GM18909 (cell line): ENCODE results near the gene ZNF853.
"Not testable (repeated sequence)": the region's sequence is repeated elsewhere in the genome, so short reads cannot be mapped to it uniquely, and the experiment has no call there.

ENCODE experiments used
- ATAC-seq: cut with Tn5 transposase; IDR thresholded peaks from one replicate; pipeline ENCODE4 v1.9.1; 2021; ENCODE audit warnings: mild to moderate bottlenecking; ENCODE audit not compliant: unreplicated experiment, poor library complexity

The ZNF853 gene

GRCh38 chr7:6634021-6634420 is 18.6 kb downstream of the ZNF853 start:
- no peak for ATAC-seq

GRCh38 chr7:6634971-6635370 is 19.6 kb downstream of the ZNF853 start:
- ATAC-seq: not testable (repeated sequence)

GRCh38 chr7:6636741-6637543 is 21.5 kb downstream of the ZNF853 start, which contains the start of gene ZNF316:
Gene ZNF316 (plus strand): TSS chr7:6637318. CDS start chr7:6642410, 5,092 bp downstream.
- peak; percentile 66 for ATAC-seq

GRCh38 chr7:6637544-6638229 is 22.3 kb downstream of the ZNF853 start:
- peak; percentile 90 for ATAC-seq

GRCh38 chr7:6639032-6639431 is 23.6 kb downstream of the ZNF853 start:
- ATAC-seq: no peak

GRCh38 chr7:6639627-6640026 is 24.2 kb downstream of the ZNF853 start:
- no peak for ATAC-seq

- no peak for ATAC-seq
Measured at GRCh38 chr7:6640246-6640721, 24.9 kb downstream of the ZNF853 start.

GRCh38 chr7:6641305-6642035 is 26.1 kb downstream of the ZNF853 start:
- ATAC-seq: no peak

GRCh38 chr7:6642239-6642839 is 26.9 kb downstream of the ZNF853 start:
- no peak for ATAC-seq

- ATAC-seq: no peak
Measured at GRCh38 chr7:6642861-6643640, 27.6 kb downstream of the ZNF853 start.

GRCh38 chr7:6643915-6644625 is 28.7 kb downstream of the ZNF853 start:
- no peak for ATAC-seq

- ATAC-seq: no peak
Measured at GRCh38 chr7:6644728-6645127, 29.3 kb downstream of the ZNF853 start.

- ATAC-seq: no peak
Measured at GRCh38 chr7:6646465-6646864, 31.1 kb downstream of the ZNF853 start.

GRCh38 chr7:6647080-6647479 is 31.7 kb downstream of the ZNF853 start:
- ATAC-seq: no peak

GRCh38 chr7:6647541-6647940 is 32.1 kb downstream of the ZNF853 start:
- ATAC-seq: no peak

GRCh38 chr7:6648066-6648814 is 32.8 kb downstream of the ZNF853 start:
- no peak for ATAC-seq

GRCh38 chr7:6648815-6649104 is 33.4 kb downstream of the ZNF853 start:
- no peak for ATAC-seq

- ATAC-seq: no peak
Measured at GRCh38 chr7:6649241-6649961, 34.0 kb downstream of the ZNF853 start.
